B cell (primary cell): ENCODE measurements around the gene C1QL1. TPM values are rescaled to one million over a fixed set of nuclear protein-coding genes. Genes with fewer than 3 reads are reported as not detected.

ENCODE experiments used
- ATAC-seq: fragments of 200-7000 bp; cut with Tn5 transposase; one replicate; pipeline ENCODE4 v1.10.0; 2021; ENCODE audit warnings: low read depth, mild to moderate bottlenecking, moderate number of reproducible peaks, moderate library complexity
- CTCF ChIA-PET: fragments of 350-600 bp; sonication (Branson Sonifier 250); formaldehyde crosslinking; loops from one replicate; lab custom pipeline; 2021; ENCODE audit warnings: antibody characterized with exemption, inconsistent platforms; lab: Charles Lee
- POLR2A ChIA-PET: fragments of 350-600 bp; sonication (Branson Sonifier 250); formaldehyde crosslinking; loops from one replicate; lab custom pipeline; 2021; ENCODE audit warnings: antibody characterized with exemption; lab: Charles Lee
- DNase-seq: peaks from one replicate; pipeline ENCODE4 v3.0.0; 2013
- H2AFZ ChIP-seq: 2 replicates; pipeline ENCODE4 v1.6.1; 2012; ENCODE audit warnings: mild to moderate bottlenecking, low read depth, low read length; ENCODE audit not compliant: insufficient read depth, poor library complexity, severe bottlenecking
- H3K27ac ChIP-seq, 2 donors: 1 replicate in 1 of 2; 2 replicates in 1 of 2; pipeline ENCODE4 v1.5.1; 2012 to 2013; ENCODE audit warnings: low read length in 2 of 2, mild to moderate bottlenecking in 2 of 2, moderate library complexity in 1 of 2
- H3K27me3 ChIP-seq, 4 experiments: fragments of 200-600 bp in 1 of 4; sonication (generic) in 1 of 4; replicated peaks in 1 of 4; 1 replicate in 2 of 4; 2 replicates in 2 of 4; pipeline versions ENCODE4 v1.6.1 to v1.7.0; 2013 to 2016; ENCODE audit warnings: low read length in 3 of 4, mild to moderate bottlenecking in 2 of 4, mixed read lengths in 1 of 4, moderate library complexity in 1 of 4; ENCODE audit not compliant: insufficient read depth in 4 of 4, control insufficient read depth in 3 of 4; ENCODE audit errors: control extremely low read depth in 1 of 4
- H3K36me3 ChIP-seq, 2 experiments: replicated peaks in 1 of 2; 1 replicate in 1 of 2; 2 replicates in 1 of 2; pipeline versions ENCODE4 v1.6.1 to v1.7.1; 2013; ENCODE audit warnings: low read length in 1 of 2; ENCODE audit not compliant: insufficient read depth in 2 of 2, control insufficient read depth in 1 of 2; ENCODE audit errors: control extremely low read depth in 1 of 2, extremely low read depth in 1 of 2
- H3K4me1 ChIP-seq, 2 donors: fragments of 200-600 bp in 1 of 2; sonication (generic) in 1 of 2; 1 replicate in 1 of 2; 2 replicates in 1 of 2; pipeline versions ENCODE4 v1.5.1 to v1.6.1; 2013 to 2017; ENCODE audit warnings: low read length in 2 of 2; ENCODE audit not compliant: control insufficient read depth in 2 of 2, insufficient read depth in 2 of 2
- H3K4me2 ChIP-seq: replicated peaks from 2 replicates; pipeline ENCODE3; 2012; ENCODE audit warnings: mild to moderate bottlenecking, low read depth, low read length; ENCODE audit not compliant: poor library complexity, severe bottlenecking
- H3K4me3 ChIP-seq, 5 experiments: fragments of 200-600 bp in 1 of 5; sonication (generic) in 1 of 5; 1 replicate in 3 of 5; 2 replicates in 2 of 5; pipeline versions ENCODE4 v1.5.1 to v1.7.0; 2011 to 2016; ENCODE audit warnings: low read length in 4 of 5, mild to moderate bottlenecking in 4 of 5, low read depth in 2 of 5, control low read depth in 1 of 5, moderate library complexity in 1 of 5; ENCODE audit not compliant: insufficient read depth in 1 of 5; ENCODE audit errors: control extremely low read depth in 1 of 5, extremely low read depth in 1 of 5
- H3K79me2 ChIP-seq: fragments of 200-600 bp; sonication (generic); one replicate; pipeline ENCODE4 v1.6.0; 2016; ENCODE audit warnings: low read length; ENCODE audit not compliant: control insufficient read depth, insufficient read depth
- H3K9ac ChIP-seq: fragments of 200-600 bp; sonication (generic); 2 replicates; pipeline ENCODE4 v1.6.1; 2017; ENCODE audit warnings: mild to moderate bottlenecking, low read length, moderate library complexity
- H3K9me3 ChIP-seq, 3 donors: one replicate each; pipeline versions ENCODE4 v1.6.1 to v1.7.1; 2013; ENCODE audit warnings: low read length in 2 of 3; ENCODE audit not compliant: control insufficient read depth in 2 of 3, insufficient read depth in 1 of 3; ENCODE audit errors: control extremely low read depth in 1 of 3
- H4K20me1 ChIP-seq: 2 replicates; pipeline ENCODE4 v1.6.0; 2012; ENCODE audit warnings: mild to moderate bottlenecking, low read length; ENCODE audit not compliant: insufficient read depth, control insufficient read depth, poor library complexity, severe bottlenecking
- H3K27ac Mint-ChIP-seq: one replicate; pipeline ENCODE4 v1.8.0; 2021; ENCODE audit warnings: mixed read lengths
- H3K27me3 Mint-ChIP-seq: one replicate; pipeline ENCODE4 v1.8.0; 2021; ENCODE audit warnings: mixed read lengths
- H3K4me1 Mint-ChIP-seq: one replicate; pipeline ENCODE4 v1.8.0; 2021; ENCODE audit warnings: mixed read lengths
- H3K4me3 Mint-ChIP-seq: one replicate; pipeline ENCODE4 v1.8.0; 2021; ENCODE audit warnings: mixed read lengths
- H3K9me3 Mint-ChIP-seq: one replicate; pipeline ENCODE4 v1.8.0; 2022; ENCODE audit warnings: mixed read lengths; ENCODE audit not compliant: insufficient read depth
- CTCF ChIP-seq: fragments of 200-600 bp; IDR thresholded peaks from one replicate; pipeline ENCODE4 v1.8.0; 2022; ENCODE audit warnings: antibody characterized with exemption, mild to moderate bottlenecking
- EZH2 ChIP-seq: IDR thresholded peaks from 2 replicates; pipeline ENCODE4 v1.6.1; 2012; ENCODE audit warnings: borderline replicate concordance, low read depth, mild to moderate bottlenecking, moderate library complexity, low read length; ENCODE audit not compliant: insufficient read depth, poor library complexity, severe bottlenecking
- WGBS: methylation state at CpG from one replicate; pipeline ENCODE4 v1.1.5; 2013; ENCODE audit warnings: missing lambda C conversion rate; ENCODE audit not compliant: insufficient coverage; 5-methylcytosine and 5-hydroxymethylcytosine counted together
- intact Hi-C: fragments of 100-400 bp; cut with micrococcal nuclease; formaldehyde crosslinking; loops from one replicate; pipeline ENCODE4 v1.10.0; 2022
- polyA plus RNA-seq: library from polyadenylated mRNA; depleted of rRNA; stranded (reverse); fragments of >200 nt; gene quantifications from 2 replicates; pipeline ENCODE4 v1.2.3, GENCODE V29; 2012
- total RNA-seq, 2 donors: library from RNA; stranded (reverse); fragments of 120-200 nt in 1 of 2; gene quantifications; 1 replicate in 1 of 2; 2 replicates in 1 of 2; pipeline versions ENCODE4 v1.2.3 to v1.2.4, GENCODE V29; 2013 to 2022

The C1QL1 gene
- total and polyA plus RNA-seq, 2 donors (not counting 1 experiment from before 2014, with no cell fraction given) = not detected

GRCh38 chr17:45013021-45013997, 45.2 kb upstream of the C1QL1 start:
- Histone ChIP-seq H3K4me2 (no peak overlapping the region), H3K36me3 (no peaks in the 10 kb centered on the region), H3K9ac (no peak overlapping the region), H3K4me3 (no peak overlapping the region), H4K20me1 (no peaks in the 10 kb centered on the region), H2AFZ (no peak overlapping the region), H3K9me3 (peaks cover 0 to 1% (median 0%) of the 10 kb centered on the region in 3 donors), H3K79me2 (no peaks in the 10 kb centered on the region), H3K27ac (no peak overlapping the region), H3K4me1 (peaks cover 0 to under 1% of the 10 kb centered on the region in 2 donors), H3K27me3 (peaks cover 0 to 16% (median 7%) of the 10 kb centered on the region in 4 experiments)
- TF ChIP-seq EZH2 = no peak
- no peak for TF ChIP-seq CTCF
- 84% methylated on average over 12 of the region's 17 CpGs for WGBS
- CTCF ChIA-PET = interaction anchor here (0.6 to 1.5 kb wide), 5 partner anchors 9 to 102 kb away, joined by 3 to 6 read pairs (median 3); no protein-coding TSS in a partner anchor
- H3K27me3 Mint-ChIP-seq = peaks cover 33% of the 10 kb centered on the region
- intact Hi-C loops = no loop called here
- H3K4me1 Mint-ChIP-seq = no peaks in the 10 kb centered on the region
- H3K9me3 Mint-ChIP-seq = no peaks in the 10 kb centered on the region
- no peak overlapping the region for H3K4me3 Mint-ChIP-seq
- DNase-seq (no peak), ATAC-seq (no peak)
- POLR2A ChIA-PET = no interaction called here
- no peak overlapping the region for H3K27ac Mint-ChIP-seq

- Mint-ChIP-seq H3K4me1 (no peaks in the 10 kb centered on the region), H3K9me3 (no peaks in the 10 kb centered on the region), H3K27ac (no peak overlapping the region), H3K27me3 (peaks cover 39% of the 10 kb centered on the region), H3K4me3 (no peak overlapping the region)
- DNase-seq = no peak
- Histone ChIP-seq H4K20me1 (no peaks in the 10 kb centered on the region), H2AFZ (no peak overlapping the region), H3K27me3 (peaks cover 0 to 9% (median 0%) of the 10 kb centered on the region in 4 experiments), H3K9me3 (no peaks in the 10 kb centered on the region), H3K27ac (no peak overlapping the region), H3K36me3 (no peaks in the 10 kb centered on the region), H3K4me1 (no peaks in the 10 kb centered on the region), H3K79me2 (no peaks in the 10 kb centered on the region), H3K4me2 (no peak overlapping the region), H3K9ac (no peak overlapping the region), H3K4me3 (no peak overlapping the region)
- no peak for ATAC-seq
- TF ChIP-seq CTCF (no peak), EZH2 (no peak)
- WGBS = 83% methylated on average over 1 of the region's 1 CpG
- POLR2A ChIA-PET = no interaction called here
- intact Hi-C loops = no loop called here
- CTCF ChIA-PET = interaction anchor here (0.9 to 1.3 kb wide), 2 partner anchors 9 to 480 kb away, joined by 4 to 5 read pairs; no protein-coding TSS in a partner anchor
These were observed 43.7 kb upstream of the C1QL1 start for GRCh38 chr17:45011767-45012166.
